GM13976 (cell line): ENCODE measurements around the gene RNF150.
"Not testable (repeated sequence)": the region's sequence is repeated elsewhere in the genome, so short reads cannot be mapped to it uniquely, and the experiment has no call there.

Experiments
- DNase-seq: peaks from one replicate; pipeline ENCODE4 v3.0.0; 2012; ENCODE audit warnings: low spot score
- CTCF ChIP-seq: IDR thresholded peaks from 2 replicates; pipeline ENCODE4 v1.5.1; 2012; ENCODE audit warnings: borderline replicate concordance, mild to moderate bottlenecking; ENCODE audit not compliant: insufficient read depth; ENCODE audit errors: extremely low read depth, missing control alignments, control extremely low read depth
- in situ Hi-C: fragments of 300-500 bp; cut with MboI; formaldehyde crosslinking; loops from one replicate; pipeline ENCODE4 v1.12.0; 2022; ENCODE audit warnings: low sequenced_read_pairs, mixed read lengths, inconsistent platforms; ENCODE audit not compliant: unreplicated experiment

Gene RNF150

GRCh38 chr4:140811429-140811828 is 321.8 kb downstream of the RNF150 start:
- no peak for DNase-seq
- TF ChIP-seq CTCF: no peak
- in situ Hi-C loops: no loop called here

GRCh38 chr4:140810591-140811169 is 322.6 kb downstream of the RNF150 start:
- in situ Hi-C loops: not testable (repeated sequence)

More at GRCh38 chr4:140810591-140811169, 322.6 kb downstream of the RNF150 start:
- DNase-seq: not testable (repeated sequence)
